GM12865 (cell line): ENCODE measurements around the gene BICRA.

Experiments
- DNase-seq: peaks from one replicate; pipeline ENCODE4 v3.0.0; 2010; ENCODE audit warnings: low read depth
- H3K4me3 ChIP-seq: 2 replicates; pipeline ENCODE4 v1.5.1; 2011; ENCODE audit warnings: mild to moderate bottlenecking, low read depth, low read length, control low read depth
- TF ChIP-seq, protein P1 (sequence below): IDR thresholded peaks from 2 replicates; pipeline ENCODE4 v1.5.1; 2011; ENCODE audit warnings: low read length, control low read depth, low read depth, inconsistent platforms; ENCODE audit not compliant: insufficient read depth; ENCODE audit errors: missing control alignments

Gene BICRA

DNA sequence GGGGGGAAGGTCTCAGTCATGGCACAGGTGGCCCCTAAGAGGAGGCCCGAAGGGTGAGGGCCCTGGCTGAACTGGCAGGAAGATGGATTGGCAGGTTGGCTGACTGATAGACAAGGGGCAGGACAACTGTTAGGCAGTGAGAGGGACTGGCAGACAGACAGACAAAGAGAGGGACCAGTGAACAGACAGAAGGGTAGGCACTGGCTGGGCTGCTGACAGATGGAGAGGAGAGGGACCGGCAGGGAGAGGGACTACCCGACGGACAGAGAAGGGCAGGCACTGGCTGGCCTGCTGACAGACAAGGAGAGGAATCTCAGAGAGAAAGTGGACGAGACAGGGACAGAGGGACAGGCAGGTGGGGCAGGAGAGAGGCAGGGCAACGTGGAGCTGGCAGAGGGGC lies 72.5 kb downstream of the BICRA start:
- TF ChIP-seq, protein P1, sequence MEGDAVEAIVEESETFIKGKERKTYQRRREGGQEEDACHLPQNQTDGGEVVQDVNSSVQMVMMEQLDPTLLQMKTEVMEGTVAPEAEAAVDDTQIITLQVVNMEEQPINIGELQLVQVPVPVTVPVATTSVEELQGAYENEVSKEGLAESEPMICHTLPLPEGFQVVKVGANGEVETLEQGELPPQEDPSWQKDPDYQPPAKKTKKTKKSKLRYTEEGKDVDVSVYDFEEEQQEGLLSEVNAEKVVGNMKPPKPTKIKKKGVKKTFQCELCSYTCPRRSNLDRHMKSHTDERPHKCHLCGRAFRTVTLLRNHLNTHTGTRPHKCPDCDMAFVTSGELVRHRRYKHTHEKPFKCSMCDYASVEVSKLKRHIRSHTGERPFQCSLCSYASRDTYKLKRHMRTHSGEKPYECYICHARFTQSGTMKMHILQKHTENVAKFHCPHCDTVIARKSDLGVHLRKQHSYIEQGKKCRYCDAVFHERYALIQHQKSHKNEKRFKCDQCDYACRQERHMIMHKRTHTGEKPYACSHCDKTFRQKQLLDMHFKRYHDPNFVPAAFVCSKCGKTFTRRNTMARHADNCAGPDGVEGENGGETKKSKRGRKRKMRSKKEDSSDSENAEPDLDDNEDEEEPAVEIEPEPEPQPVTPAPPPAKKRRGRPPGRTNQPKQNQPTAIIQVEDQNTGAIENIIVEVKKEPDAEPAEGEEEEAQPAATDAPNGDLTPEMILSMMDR: no peak
- no peak for DNase-seq
- H3K4me3 ChIP-seq: no peak overlapping the region

DNA sequence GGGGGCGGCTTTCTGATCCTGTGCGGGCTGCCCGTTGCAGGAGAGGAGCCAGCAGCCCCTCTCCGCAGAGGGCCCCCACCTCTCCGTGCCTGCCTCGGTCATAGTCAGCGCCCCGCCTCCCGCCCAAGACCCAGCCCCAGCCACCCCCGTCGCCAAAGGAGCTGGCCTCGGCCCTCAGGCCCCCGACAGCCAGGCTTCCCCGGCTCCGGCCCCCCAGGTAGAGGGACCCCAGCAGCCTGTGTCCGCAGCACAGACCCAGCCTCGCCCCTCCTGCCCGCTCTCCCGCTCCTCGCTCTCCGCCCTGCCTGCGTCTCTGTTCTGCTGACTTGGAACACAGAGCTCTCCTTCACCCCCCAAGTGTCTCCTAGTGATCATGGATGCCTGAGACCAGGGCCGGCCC lies 73.0 kb downstream of the BICRA start:
- H3K4me3 ChIP-seq: no peak overlapping the region
- TF ChIP-seq, protein P1: no peak
- DNase-seq: no peak

DNA sequence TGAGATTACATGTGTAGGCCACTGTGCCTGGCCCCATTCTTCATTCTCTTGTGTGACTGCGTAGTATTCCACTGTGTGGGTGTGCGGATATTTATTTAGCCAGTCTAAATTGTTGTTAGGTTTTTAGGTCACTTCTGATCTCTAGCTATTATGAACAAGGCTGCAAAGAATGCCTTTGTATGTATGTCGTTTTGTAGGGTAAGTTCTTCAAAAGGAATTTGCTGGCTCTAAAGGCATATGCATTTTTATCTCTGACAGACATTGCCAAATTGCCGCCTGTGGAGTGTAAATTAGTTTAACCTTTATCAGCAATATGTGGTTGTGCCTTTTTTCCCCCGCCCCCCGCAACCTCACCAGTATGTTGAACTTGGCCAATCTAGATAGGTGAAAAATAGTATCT lies 74.0 kb downstream of the BICRA start:
- no peak overlapping the region for H3K4me3 ChIP-seq
- TF ChIP-seq, protein P1: no peak
- no peak for DNase-seq

DNA sequence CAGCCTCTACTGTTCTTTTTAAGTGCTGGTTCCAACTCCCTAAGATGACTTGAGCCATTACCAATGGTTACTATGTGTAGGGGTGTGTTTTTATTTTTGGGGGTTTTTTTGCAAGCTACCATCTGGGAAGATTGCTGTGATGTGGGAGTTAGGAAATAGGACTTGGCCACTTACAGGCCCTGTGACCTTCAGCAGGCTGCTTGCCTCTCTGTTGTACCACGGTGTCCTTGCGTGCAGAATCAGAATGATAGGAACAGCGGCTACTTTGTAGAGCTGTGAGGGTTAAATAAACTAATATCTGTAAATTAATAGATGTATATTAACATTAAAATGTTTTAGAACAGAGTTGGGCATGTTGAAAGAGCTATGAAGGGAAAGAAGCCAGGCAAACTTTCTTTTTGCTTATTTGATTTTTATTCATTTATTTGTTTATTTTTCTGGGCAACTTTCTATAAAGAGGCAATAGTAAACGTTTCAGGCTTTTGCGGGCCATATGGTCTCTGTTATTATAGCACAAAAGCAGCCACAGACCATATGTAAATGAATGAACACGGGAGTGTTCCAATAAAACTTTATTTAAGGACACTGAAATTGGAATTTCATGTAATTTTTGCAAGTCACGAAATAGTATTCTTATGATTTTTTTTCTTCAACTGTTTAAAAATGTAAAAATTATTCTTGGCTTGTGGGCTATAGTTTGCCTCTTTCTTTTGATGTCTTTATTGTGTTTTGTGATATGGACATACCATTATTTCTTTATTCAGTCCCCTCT lies 77.9 kb downstream of the BICRA start:
- no peak overlapping the region for H3K4me3 ChIP-seq
- no peak for DNase-seq
- TF ChIP-seq, protein P1: no peak

DNA sequence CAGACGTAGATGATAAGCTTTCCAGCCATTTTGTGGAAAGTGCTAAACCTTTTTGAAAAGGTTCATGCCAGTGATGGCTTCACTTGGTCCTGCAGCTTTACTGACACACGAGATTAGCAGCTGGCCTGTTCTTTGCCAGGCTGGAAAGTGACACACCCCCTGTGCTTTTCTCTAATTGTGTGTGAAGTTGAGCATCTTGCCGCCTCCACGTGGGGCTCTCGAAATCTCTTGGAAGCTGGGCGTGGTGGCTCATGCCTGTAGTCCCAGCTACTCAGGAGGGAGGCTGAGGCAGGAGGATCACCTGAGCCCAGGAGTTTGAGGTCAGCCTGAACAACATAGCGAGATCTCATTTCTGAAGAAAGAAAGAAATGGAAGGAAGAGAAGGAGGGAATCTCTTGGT lies 79.0 kb downstream of the BICRA start:
- TF ChIP-seq, protein P1: no peak
- no peak overlapping the region for H3K4me3 ChIP-seq
- DNase-seq: no peak

DNA sequence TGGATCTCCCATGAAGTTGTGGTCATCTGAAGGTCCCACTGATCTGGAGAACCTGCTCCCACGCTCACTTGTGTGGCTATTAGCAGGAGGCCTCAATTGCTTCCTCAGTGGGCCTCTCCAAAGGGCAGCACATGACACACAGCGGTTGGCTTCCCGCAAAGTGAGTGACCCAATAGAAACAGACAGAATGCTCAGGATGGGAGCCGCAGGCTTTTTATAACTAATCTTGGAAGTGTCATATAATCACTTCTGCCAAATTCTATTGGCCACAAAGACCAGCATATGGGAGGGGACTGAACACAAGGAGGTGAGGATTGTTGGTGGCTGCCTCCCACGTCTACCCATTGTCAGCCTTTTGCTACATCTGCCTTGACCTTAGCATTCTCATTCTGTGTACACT lies 82.2 kb downstream of the BICRA start:
- H3K4me3 ChIP-seq: no peak overlapping the region
- TF ChIP-seq, protein P1: no peak
- no peak for DNase-seq

DNA sequence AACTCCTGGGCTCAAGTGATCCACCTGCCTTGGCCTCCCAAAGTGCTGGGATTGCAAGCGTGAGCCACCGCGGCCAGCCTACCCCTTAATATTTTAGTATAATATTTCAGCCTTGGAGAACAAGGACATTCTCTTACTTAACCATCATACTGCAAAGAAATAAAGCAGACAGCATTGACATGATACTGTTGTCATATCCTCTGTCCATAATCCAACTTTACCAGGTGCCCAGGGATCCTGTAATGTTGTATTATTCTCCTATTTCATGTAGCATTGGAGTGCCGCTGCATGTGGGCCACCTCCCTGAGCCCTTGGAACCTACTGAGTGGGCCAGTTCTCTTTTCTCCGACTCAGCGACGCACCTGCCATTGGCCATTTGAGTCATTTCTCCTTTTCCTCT lies 82.8 kb downstream of the BICRA start:
- TF ChIP-seq, protein P1: no peak
- DNase-seq: no peak
- H3K4me3 ChIP-seq: no peak overlapping the region
